GM23338 (cell line): ENCODE data around the gene DCAF17. TPM values are rescaled to one million over a fixed set of nuclear protein-coding genes. Genes with fewer than 3 reads are reported as not detected.
A peak's percentile ranks its signal among the peaks of the same experiment; 100 is the strongest.

Experiments
- ATAC-seq: fragments of 200-7000 bp; cut with Tn5 transposase; 3 replicates; pipeline ENCODE4 v1.9.1; 2020
- DNase-seq: peaks from one replicate; pipeline ENCODE4 v3.0.0-alpha.2; 2015; ENCODE audit warnings: low spot score
- H2AFZ ChIP-seq: fragments of 200-600 bp; sonication (generic); 2 replicates; pipeline ENCODE4 v1.8.0; 2016; ENCODE audit warnings: antibody characterized with exemption, mild to moderate bottlenecking, moderate library complexity
- H3F3A ChIP-seq: fragments of 200-600 bp; sonication (generic); replicated peaks from 2 replicates; pipeline ENCODE4 v1.8.0; 2017; ENCODE audit warnings: antibody characterized with exemption, mixed run types, low read depth
- H3K27ac ChIP-seq: fragments of 200-600 bp; sonication (generic); 2 replicates; pipeline ENCODE4 v1.6.1; 2016; ENCODE audit warnings: low read depth
- H3K27me3 ChIP-seq: fragments of 200-600 bp; sonication (generic); 2 replicates; pipeline ENCODE4 v1.8.0; 2016; ENCODE audit warnings: mild to moderate bottlenecking, mixed run types, moderate library complexity; ENCODE audit not compliant: insufficient read depth
- H3K36me3 ChIP-seq: fragments of 200-600 bp; sonication (generic); 2 replicates; pipeline ENCODE4 v1.8.0; 2016; ENCODE audit warnings: mild to moderate bottlenecking; ENCODE audit not compliant: insufficient read depth
- H3K4me1 ChIP-seq: fragments of 200-600 bp; sonication (generic); 2 replicates; pipeline ENCODE4 v1.8.0; 2016; ENCODE audit warnings: mild to moderate bottlenecking, moderate library complexity; ENCODE audit not compliant: insufficient read depth
- H3K4me2 ChIP-seq: fragments of 200-600 bp; sonication (generic); 2 replicates; pipeline ENCODE4 v1.7.1; 2017; ENCODE audit warnings: mixed run types
- H3K4me3 ChIP-seq: fragments of 200-600 bp; sonication (generic); 2 replicates; pipeline ENCODE4 v1.6.1; 2016; ENCODE audit warnings: mixed run types
- H3K79me2 ChIP-seq: fragments of 200-600 bp; sonication (generic); replicated peaks from 2 replicates; pipeline ENCODE4 v1.8.0; 2017; ENCODE audit warnings: mild to moderate bottlenecking; ENCODE audit not compliant: insufficient read depth
- H3K9me2 ChIP-seq: fragments of 200-600 bp; sonication (generic); 2 replicates; pipeline ENCODE4 v1.8.0; 2017; ENCODE audit not compliant: insufficient read depth
- H4K20me1 ChIP-seq: fragments of 200-600 bp; sonication (generic); replicated peaks from 2 replicates; pipeline ENCODE4 v1.8.0; 2017; ENCODE audit warnings: mild to moderate bottlenecking; ENCODE audit not compliant: insufficient read depth
- H3K27ac Mint-ChIP-seq: 2 replicates; pipeline ENCODE4 v1.8.0; 2020; ENCODE audit warnings: inconsistent platforms, mild to moderate bottlenecking, moderate library complexity, mixed read lengths
- H3K27me3 Mint-ChIP-seq: 3 replicates; pipeline ENCODE4 v1.8.0; 2022; ENCODE audit warnings: low read depth, mild to moderate bottlenecking, moderate library complexity, mixed read lengths, inconsistent platforms; ENCODE audit not compliant: insufficient read depth, poor library complexity
- H3K36me3 Mint-ChIP-seq: 3 replicates; pipeline ENCODE4 v1.8.0; 2021; ENCODE audit warnings: low read depth, mild to moderate bottlenecking, inconsistent platforms, moderate library complexity, mixed read lengths
- H3K4me1 Mint-ChIP-seq: 3 replicates; pipeline ENCODE4 v1.8.0; 2020; ENCODE audit warnings: mild to moderate bottlenecking, inconsistent platforms, mixed read lengths
- H3K4me3 Mint-ChIP-seq: 3 replicates; pipeline ENCODE4 v1.8.0; 2021; ENCODE audit warnings: moderate library complexity, mild to moderate bottlenecking, inconsistent platforms, mixed read lengths
- H3K9me3 Mint-ChIP-seq: 3 replicates; pipeline ENCODE4 v1.8.0; 2020; ENCODE audit warnings: moderate library complexity, mild to moderate bottlenecking, inconsistent platforms, mixed read lengths
- CREB1 ChIP-seq: fragments of 250-450 bp; sonication (Bioruptor Pico); IDR thresholded peaks from 2 replicates; pipeline ENCODE4 v1.5.0; 2020; ENCODE audit warnings: low read depth, mild to moderate bottlenecking, moderate library complexity
- EZH2phosphoT487 ChIP-seq: fragments of 200-600 bp; sonication (generic); IDR thresholded peaks from one replicate; pipeline ENCODE4 v1.8.1; 2018; ENCODE audit warnings: antibody characterized with exemption; ENCODE audit not compliant: unreplicated experiment
- JUNB ChIP-seq: IDR thresholded peaks from one replicate; pipeline ENCODE4 v1.6.1; 2016; ENCODE audit warnings: antibody characterized with exemption; ENCODE audit not compliant: unreplicated experiment
- STAT1 ChIP-seq: IDR thresholded peaks from one replicate; pipeline ENCODE4 v1.6.1; 2016; ENCODE audit warnings: antibody characterized with exemption; ENCODE audit not compliant: unreplicated experiment
- ZNF114 ChIP-seq: fragments of 250-450 bp; sonication (Bioruptor Pico); IDR thresholded peaks from 2 replicates; pipeline ENCODE4 v1.5.0; 2020; ENCODE audit warnings: mild to moderate bottlenecking, moderate library complexity
- ZNF331 ChIP-seq: fragments of 250-450 bp; sonication (Bioruptor Pico); IDR thresholded peaks from 2 replicates; pipeline ENCODE4 v1.5.0; 2020; ENCODE audit warnings: low read depth, mild to moderate bottlenecking, moderate library complexity
- polyA plus RNA-seq: library from polyadenylated mRNA; unstranded; fragments of >200 nt; fragmentation: Nextera tagmentation; extraction: Ambion mirVana; gene quantifications from 2 replicates; pipeline ENCODE4 v1.2.1, GENCODE V29; 2016
- total RNA-seq: library from RNA; depleted of rRNA; stranded (reverse); fragments of >200 nt; shearing (Covaris generic); gene quantifications from 2 replicates; pipeline ENCODE4 v1.2.3, GENCODE V29; 2014
- TF ChIP-seq, protein P1 (sequence below): IDR thresholded peaks from 2 replicates; pipeline ENCODE4 v1.6.1; 2016; ENCODE audit warnings: antibody characterized with exemption
- TF ChIP-seq, protein P2 (sequence below): IDR thresholded peaks from one replicate; pipeline ENCODE4 v1.6.1; 2018; ENCODE audit warnings: antibody characterized with exemption; ENCODE audit not compliant: unreplicated experiment
- TF ChIP-seq, protein P3 (sequence below), 2 experiments: fragments of 200-600 bp in 1 of 2; sonication (generic) in 1 of 2; conservative IDR thresholded peaks; 2 replicates each; pipeline versions ENCODE4 v1.5.1 to v1.6.1; 2016 to 2017; ENCODE audit warnings: antibody characterized with exemption in 2 of 2, low read depth in 2 of 2, mild to moderate bottlenecking in 2 of 2, moderate library complexity in 1 of 2
- TF ChIP-seq, protein P4 (sequence below): fragments of 250-450 bp; sonication (Bioruptor Pico); IDR thresholded peaks from 2 replicates; pipeline ENCODE4 v1.5.0; 2020; ENCODE audit warnings: mild to moderate bottlenecking, moderate library complexity

DCAF17 gene
- total and polyA plus RNA-seq, 2 experiments from 2014 or later: 11.0 to 37.3 TPM

DNA sequence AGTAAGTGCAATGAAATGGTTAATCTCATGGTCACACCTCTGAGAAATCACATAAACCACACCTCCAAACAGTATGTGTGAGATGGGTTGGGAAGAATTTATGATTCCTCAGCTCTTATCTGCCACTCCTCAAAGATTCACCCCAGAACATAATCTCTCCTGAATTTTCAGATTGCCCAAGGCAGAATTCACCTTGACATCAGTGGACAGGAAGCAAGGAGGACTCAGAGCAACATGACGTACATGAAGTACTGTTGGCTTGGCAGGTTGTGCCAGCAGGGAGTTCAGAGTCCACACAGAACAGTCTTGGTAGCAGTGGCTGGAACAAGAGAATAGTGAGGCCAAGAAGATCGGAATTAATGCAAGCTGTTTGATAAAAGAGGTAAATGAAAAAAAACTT lies 56.6 kb downstream of the DCAF17 start:
- no peaks in the 10 kb centered on the region for H3K27me3 ChIP-seq
- Mint-ChIP-seq H3K4me3 (no peak overlapping the region), H3K36me3 (no peaks in the 10 kb centered on the region), H3K27me3 (peaks cover 3% of the 10 kb centered on the region), H3K4me1 (peaks cover 12% of the 10 kb centered on the region), H3K27ac (no peak overlapping the region; the same call in 1 of the 2 replicates), H3K9me3 (no peaks in the 10 kb centered on the region)
- H3K36me3 ChIP-seq: no peaks in the 10 kb centered on the region
- H3F3A ChIP-seq: no peaks in the 10 kb centered on the region; the same call in 1 of the 2 replicates
- ATAC-seq (no peak), DNase-seq (no peak)
- H4K20me1 ChIP-seq: no peaks in the 10 kb centered on the region
- H3K4me2 ChIP-seq: no peak overlapping the region
- H2AFZ ChIP-seq: no peak overlapping the region
- H3K4me1 ChIP-seq: peaks cover 8% of the 10 kb centered on the region; the same call in 1 of the 2 replicates
- no peaks in the 10 kb centered on the region for H3K9me2 ChIP-seq
- no peak overlapping the region for H3K4me3 ChIP-seq
- H3K27ac ChIP-seq: no peak overlapping the region
- TF ChIP-seq ZNF114 (CRISPR knock-in tag) (no peak), ZNF331 (CRISPR knock-in tag) (no peak), CREB1 (CRISPR knock-in tag) (no peak), JUNB (no peak), STAT1 (no peak), EZH2phosphoT487 (no peak)
- TF ChIP-seq, protein P1, sequence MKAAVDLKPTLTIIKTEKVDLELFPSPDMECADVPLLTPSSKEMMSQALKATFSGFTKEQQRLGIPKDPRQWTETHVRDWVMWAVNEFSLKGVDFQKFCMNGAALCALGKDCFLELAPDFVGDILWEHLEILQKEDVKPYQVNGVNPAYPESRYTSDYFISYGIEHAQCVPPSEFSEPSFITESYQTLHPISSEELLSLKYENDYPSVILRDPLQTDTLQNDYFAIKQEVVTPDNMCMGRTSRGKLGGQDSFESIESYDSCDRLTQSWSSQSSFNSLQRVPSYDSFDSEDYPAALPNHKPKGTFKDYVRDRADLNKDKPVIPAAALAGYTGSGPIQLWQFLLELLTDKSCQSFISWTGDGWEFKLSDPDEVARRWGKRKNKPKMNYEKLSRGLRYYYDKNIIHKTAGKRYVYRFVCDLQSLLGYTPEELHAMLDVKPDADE: no peak
- TF ChIP-seq, protein P2, sequence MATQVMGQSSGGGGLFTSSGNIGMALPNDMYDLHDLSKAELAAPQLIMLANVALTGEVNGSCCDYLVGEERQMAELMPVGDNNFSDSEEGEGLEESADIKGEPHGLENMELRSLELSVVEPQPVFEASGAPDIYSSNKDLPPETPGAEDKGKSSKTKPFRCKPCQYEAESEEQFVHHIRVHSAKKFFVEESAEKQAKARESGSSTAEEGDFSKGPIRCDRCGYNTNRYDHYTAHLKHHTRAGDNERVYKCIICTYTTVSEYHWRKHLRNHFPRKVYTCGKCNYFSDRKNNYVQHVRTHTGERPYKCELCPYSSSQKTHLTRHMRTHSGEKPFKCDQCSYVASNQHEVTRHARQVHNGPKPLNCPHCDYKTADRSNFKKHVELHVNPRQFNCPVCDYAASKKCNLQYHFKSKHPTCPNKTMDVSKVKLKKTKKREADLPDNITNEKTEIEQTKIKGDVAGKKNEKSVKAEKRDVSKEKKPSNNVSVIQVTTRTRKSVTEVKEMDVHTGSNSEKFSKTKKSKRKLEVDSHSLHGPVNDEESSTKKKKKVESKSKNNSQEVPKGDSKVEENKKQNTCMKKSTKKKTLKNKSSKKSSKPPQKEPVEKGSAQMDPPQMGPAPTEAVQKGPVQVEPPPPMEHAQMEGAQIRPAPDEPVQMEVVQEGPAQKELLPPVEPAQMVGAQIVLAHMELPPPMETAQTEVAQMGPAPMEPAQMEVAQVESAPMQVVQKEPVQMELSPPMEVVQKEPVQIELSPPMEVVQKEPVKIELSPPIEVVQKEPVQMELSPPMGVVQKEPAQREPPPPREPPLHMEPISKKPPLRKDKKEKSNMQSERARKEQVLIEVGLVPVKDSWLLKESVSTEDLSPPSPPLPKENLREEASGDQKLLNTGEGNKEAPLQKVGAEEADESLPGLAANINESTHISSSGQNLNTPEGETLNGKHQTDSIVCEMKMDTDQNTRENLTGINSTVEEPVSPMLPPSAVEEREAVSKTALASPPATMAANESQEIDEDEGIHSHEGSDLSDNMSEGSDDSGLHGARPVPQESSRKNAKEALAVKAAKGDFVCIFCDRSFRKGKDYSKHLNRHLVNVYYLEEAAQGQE: no peak
- TF ChIP-seq, protein P3, sequence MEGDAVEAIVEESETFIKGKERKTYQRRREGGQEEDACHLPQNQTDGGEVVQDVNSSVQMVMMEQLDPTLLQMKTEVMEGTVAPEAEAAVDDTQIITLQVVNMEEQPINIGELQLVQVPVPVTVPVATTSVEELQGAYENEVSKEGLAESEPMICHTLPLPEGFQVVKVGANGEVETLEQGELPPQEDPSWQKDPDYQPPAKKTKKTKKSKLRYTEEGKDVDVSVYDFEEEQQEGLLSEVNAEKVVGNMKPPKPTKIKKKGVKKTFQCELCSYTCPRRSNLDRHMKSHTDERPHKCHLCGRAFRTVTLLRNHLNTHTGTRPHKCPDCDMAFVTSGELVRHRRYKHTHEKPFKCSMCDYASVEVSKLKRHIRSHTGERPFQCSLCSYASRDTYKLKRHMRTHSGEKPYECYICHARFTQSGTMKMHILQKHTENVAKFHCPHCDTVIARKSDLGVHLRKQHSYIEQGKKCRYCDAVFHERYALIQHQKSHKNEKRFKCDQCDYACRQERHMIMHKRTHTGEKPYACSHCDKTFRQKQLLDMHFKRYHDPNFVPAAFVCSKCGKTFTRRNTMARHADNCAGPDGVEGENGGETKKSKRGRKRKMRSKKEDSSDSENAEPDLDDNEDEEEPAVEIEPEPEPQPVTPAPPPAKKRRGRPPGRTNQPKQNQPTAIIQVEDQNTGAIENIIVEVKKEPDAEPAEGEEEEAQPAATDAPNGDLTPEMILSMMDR (conservative IDR thresholded peaks at IDR 0.05; ENCODE audit: low read depth in 2 of 2): no peak
- no peaks in the 10 kb centered on the region for H3K79me2 ChIP-seq

DNA sequence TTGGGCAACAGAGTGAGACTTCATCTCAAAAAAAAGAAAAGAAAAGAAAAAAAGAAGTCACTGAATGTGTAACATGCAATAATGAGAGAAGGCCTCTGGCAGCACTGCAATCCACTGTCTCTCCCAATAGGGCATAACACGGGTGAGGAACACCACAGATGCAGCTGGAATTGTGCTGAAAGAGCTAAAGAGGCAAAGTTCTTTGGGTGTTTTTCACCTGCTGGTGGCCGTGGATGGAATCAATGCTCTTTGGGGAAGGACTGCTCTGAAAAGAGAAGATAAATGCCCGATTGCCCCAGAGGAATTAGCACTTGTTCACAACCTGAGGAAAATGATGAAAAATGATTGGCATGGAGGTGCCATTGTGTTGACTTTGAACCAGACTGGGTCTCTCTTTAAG lies 57.3 kb downstream of the DCAF17 start:
- Mint-ChIP-seq H3K4me3 (no peak overlapping the region), H3K27ac (peak overlapping the region; percentile 19; the same call in 1 of the 2 replicates), H3K4me1 (peaks cover 12% of the 10 kb centered on the region), H3K9me3 (no peaks in the 10 kb centered on the region), H3K36me3 (no peaks in the 10 kb centered on the region), H3K27me3 (peaks cover 3% of the 10 kb centered on the region)
- H3K4me2 ChIP-seq: no peak overlapping the region
- H3K9me2 ChIP-seq: no peaks in the 10 kb centered on the region
- H3F3A ChIP-seq: no peaks in the 10 kb centered on the region; the same call in 1 of the 2 replicates
- no peaks in the 10 kb centered on the region for H3K27me3 ChIP-seq
- H4K20me1 ChIP-seq: no peaks in the 10 kb centered on the region
- DNase-seq (no peak), ATAC-seq (peak; percentile 34)
- no peak overlapping the region for H3K27ac ChIP-seq
- peaks cover 8% of the 10 kb centered on the region; the same call in 1 of the 2 replicates for H3K4me1 ChIP-seq
- H2AFZ ChIP-seq: no peak overlapping the region
- no peak overlapping the region for H3K4me3 ChIP-seq
- no peaks in the 10 kb centered on the region for H3K36me3 ChIP-seq
- no peaks in the 10 kb centered on the region for H3K79me2 ChIP-seq
- no peak for TF ChIP-seq ZNF114 (CRISPR knock-in tag)
- TF ChIP-seq, protein P4, sequence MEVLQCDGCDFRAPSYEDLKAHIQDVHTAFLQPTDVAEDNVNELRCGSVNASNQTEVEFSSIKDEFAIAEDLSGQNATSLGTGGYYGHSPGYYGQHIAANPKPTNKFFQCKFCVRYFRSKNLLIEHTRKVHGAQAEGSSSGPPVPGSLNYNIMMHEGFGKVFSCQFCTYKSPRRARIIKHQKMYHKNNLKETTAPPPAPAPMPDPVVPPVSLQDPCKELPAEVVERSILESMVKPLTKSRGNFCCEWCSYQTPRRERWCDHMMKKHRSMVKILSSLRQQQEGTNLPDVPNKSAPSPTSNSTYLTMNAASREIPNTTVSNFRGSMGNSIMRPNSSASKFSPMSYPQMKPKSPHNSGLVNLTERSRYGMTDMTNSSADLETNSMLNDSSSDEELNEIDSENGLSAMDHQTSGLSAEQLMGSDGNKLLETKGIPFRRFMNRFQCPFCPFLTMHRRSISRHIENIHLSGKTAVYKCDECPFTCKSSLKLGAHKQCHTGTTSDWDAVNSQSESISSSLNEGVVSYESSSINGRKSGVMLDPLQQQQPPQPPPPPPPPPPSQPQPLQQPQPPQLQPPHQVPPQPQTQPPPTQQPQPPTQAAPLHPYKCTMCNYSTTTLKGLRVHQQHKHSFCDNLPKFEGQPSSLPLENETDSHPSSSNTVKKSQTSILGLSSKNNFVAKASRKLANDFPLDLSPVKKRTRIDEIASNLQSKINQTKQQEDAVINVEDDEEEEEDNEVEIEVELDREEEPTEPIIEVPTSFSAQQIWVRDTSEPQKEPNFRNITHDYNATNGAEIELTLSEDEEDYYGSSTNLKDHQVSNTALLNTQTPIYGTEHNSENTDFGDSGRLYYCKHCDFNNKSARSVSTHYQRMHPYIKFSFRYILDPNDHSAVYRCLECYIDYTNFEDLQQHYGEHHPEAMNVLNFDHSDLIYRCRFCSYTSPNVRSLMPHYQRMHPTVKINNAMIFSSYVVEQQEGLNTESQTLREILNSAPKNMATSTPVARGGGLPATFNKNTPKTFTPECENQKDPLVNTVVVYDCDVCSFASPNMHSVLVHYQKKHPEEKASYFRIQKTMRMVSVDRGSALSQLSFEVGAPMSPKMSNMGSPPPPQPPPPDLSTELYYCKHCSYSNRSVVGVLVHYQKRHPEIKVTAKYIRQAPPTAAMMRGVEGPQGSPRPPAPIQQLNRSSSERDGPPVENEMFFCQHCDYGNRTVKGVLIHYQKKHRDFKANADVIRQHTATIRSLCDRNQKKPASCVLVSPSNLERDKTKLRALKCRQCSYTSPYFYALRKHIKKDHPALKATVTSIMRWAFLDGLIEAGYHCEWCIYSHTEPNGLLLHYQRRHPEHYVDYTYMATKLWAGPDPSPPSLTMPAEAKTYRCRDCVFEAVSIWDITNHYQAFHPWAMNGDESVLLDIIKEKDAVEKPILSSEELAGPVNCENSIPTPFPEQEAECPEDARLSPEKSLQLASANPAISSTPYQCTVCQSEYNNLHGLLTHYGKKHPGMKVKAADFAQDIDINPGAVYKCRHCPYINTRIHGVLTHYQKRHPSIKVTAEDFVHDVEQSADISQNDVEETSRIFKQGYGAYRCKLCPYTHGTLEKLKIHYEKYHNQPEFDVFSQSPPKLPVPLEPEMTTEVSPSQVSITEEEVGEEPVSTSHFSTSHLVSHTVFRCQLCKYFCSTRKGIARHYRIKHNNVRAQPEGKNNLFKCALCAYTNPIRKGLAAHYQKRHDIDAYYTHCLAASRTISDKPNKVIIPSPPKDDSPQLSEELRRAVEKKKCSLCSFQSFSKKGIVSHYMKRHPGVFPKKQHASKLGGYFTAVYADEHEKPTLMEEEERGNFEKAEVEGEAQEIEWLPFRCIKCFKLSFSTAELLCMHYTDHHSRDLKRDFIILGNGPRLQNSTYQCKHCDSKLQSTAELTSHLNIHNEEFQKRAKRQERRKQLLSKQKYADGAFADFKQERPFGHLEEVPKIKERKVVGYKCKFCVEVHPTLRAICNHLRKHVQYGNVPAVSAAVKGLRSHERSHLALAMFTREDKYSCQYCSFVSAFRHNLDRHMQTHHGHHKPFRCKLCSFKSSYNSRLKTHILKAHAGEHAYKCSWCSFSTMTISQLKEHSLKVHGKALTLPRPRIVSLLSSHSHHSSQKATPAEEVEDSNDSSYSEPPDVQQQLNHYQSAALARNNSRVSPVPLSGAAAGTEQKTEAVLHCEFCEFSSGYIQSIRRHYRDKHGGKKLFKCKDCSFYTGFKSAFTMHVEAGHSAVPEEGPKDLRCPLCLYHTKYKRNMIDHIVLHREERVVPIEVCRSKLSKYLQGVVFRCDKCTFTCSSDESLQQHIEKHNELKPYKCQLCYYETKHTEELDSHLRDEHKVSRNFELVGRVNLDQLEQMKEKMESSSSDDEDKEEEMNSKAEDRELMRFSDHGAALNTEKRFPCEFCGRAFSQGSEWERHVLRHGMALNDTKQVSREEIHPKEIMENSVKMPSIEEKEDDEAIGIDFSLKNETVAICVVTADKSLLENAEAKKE (CRISPR knock-in tag): no peak
